Mucosa of gallbladder (tissue), 1 donor: ENCODE data around the gene ITPR3. TPM values are rescaled to one million over a fixed set of nuclear protein-coding genes. Genes with fewer than 3 reads are reported as not detected.
A peak's percentile ranks its signal among the peaks of the same experiment; 100 is the strongest.

Source experiments
- DNase-seq: peaks from one replicate; pipeline ENCODE4 v3.0.0-alpha.2; 2020; ENCODE audit warnings: low spot score
- total RNA-seq: library from RNA; stranded (reverse); gene quantifications from one replicate; pipeline ENCODE4 v1.2.1, GENCODE V29; 2021
- donor health status: DM: no; HTN: no; CAD: no.

The ITPR3 gene
- total RNA-seq = 104 TPM

DNA sequence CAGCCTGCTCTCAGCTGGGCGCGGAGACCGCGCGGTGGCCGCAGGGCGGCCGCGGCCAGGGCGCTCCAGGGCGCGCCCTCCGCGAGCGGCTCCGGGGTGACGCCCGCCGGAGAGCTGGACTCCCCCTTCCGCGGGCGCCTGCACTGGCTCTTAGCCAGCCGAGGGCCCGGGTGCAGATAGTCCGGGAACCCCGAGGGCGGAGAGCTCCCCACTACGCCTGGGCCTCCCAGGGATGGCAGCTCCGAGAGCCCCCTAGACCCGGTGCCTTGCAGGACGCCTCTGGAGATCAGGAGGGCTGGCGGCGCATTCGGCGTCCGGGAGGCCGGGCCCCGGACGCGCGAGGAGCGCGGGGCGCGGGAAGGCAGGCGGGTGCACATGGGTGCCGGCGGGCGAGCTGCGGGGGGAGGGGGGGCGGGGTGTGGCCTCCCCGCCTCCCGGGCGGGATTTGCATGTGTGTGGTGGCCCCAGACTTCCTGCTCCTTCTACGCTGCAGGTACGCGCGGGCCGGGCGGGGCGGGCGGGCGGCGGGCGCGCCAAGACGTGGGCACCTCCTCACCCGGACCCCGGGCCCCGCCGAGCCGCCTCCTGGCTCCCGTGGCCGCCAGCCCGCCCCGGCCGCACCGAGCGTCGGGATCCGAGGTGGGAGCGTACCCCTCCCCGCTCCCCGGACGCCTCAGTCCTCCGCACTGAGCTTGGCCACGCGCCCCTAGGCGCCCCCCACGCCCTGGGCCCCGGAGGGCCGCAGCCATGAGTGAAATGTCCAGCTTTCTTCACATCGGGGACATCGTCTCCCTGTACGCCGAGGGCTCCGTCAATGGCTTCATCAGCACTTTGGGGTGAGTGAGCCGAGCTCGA is at the start of gene ITPR3:
Gene ITPR3 (plus strand): TSS at position 467 of the 855 bp plus-strand sequence. CDS start 281 bp downstream, at position 748.
- DNase-seq = peak; percentile 68

DNA sequence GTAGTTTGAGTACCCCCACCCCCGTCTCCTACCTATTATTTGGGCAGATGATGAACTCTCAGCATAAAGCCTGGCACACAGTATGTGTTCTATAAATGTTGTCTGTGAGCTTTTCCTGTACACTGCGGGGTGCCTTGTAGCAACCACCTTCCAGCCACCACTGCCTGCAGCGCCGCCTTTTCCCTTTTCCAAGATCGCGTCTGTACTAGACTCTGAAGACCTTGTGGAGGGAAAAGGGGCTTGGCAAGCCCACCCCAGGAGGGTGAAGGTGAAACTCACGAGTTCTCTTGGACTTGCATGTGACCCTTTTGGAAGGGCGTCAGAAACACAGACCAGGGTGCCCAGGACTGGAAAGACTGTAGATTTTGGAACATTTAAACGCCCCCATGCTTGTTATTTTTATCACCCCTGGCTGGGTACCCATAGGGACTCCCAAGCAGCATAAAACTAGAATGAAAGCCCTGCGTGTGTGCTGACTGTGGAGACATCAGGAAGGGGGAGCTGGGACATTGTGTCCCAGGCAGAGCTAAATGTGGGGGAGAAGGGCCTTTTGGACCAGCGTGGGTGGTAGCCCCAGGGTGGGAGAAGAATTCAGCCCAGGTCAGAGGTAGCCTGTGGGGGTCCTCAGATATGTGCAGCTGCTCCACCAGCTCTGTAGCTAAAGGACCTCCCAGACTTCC is 49.3 kb upstream of the ITPR3 start:
- no peak for DNase-seq

DNA sequence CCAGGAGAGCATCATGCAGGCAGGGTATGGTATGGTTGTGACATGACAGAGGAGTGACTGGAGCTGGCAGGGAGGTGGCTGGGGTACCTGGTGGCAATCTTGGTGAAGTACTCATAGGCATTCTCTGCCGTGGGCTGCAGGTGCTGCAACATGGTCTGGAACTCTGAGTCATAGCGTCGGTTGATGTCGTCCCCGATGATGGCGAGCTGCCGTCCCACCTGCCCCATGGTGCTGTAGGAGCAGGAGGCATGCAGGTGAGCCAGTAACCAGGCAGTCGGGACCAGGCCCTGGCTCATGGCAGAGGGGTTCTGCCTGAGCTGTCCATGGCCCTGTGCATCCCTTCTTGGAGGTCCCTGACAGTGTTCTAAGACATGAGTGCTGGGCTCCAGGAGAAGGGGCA is 45.9 kb upstream of the ITPR3 start:
- no peak for DNase-seq

DNA sequence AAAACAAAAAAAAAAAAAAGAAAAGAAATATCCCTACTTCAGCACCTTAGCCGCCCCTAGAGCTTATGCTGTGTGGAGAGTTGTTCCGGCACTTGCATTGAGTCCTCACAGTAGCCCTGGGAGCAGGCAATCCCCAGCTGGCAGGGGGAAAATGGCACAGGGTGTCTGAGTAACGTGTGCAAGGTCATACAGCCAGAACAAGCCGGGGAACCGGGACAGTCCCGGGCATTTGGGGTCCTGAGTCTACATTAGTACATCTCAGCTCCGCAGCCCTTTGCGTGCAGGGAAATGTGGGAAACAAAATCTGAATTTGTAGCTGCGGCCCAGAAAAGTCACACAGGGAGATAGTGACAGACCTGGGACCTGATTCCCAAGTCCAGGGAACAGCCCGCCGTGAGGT is 44.5 kb upstream of the ITPR3 start:
- DNase-seq = no peak

DNA sequence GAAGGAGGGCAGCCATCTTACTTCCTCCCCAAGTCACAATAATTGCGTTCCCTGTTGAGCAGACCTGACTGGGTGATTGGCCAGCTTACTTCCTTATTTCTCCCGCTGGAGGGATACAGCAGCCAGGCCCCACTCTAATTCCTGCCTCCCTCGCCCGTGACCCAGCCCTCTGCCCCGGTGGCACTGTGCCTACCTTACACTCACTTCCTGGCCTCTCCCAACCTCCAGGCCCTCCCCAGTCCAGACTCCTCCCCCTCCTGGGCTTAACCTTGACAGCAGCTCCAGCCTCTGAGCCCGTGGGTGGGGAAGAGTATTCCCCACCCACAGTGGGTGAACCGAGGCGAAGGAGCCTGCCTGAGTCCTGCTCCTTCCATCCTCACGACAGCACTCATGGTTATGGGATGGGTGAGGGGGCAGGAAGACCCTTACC is 44.0 kb upstream of the ITPR3 start:
- DNase-seq = peak; percentile 84

DNA sequence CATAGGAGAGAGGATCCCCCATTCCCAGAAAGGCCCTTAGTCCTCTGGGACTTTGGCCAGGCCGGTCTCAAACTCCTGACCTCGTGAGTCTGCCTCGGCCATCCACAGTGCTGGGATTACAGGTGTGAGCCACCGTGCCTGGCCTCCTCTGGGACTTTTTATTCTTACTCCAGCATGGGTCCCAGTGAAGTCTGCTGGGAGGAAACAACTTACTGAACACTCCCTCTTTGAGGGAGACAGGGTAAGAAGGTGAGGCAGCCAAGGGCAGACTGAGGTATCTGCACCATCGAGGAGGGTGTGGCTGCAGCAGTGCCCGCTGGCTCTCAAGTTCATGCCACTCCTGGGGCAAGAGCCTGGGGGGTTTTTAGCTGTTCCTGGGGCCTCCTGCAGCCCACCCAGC is 43.4 kb upstream of the ITPR3 start:
- no peak for DNase-seq

DNA sequence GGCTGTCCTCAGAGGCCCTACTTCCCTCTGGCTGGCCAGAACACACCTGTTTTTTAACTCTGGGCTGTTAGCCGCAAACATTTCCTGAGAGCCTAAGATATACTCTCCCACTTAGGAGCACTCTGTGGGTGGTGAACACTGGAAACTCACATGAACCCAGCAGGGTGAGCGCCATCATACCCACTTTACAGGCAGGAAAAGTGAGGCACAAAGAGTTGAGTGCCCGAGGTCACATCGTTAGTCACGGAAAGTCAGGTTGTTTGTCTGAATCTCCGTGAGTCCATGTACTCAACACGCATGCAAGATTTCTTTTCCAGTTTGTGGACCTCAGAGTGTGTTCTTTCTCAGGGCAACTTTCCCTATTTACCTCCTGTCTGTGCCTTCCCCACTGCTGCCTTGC is 43.0 kb upstream of the ITPR3 start:
- no peak for DNase-seq

DNA sequence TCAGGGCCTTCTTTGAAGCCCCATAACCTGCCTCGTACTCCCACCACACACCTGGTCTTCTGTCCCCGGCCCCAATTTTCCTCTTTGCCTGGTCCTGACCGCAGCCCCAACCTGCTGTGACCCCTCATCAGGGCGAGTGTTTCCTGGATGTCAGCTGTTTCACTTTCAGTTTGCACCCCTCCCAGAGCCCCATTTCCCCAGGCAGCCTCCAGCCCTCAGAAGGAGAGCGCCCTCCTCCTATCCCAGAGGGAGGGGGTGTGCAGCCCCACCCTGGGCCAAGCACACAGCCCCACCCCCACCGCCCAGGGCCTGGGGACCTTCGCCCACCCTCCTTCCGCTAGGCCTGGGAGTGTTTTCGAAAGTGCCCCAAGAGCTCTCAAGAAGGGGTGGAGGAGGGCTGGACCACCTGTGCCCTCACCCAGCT is 42.5 kb upstream of the ITPR3 start:
- DNase-seq = no peak

DNA sequence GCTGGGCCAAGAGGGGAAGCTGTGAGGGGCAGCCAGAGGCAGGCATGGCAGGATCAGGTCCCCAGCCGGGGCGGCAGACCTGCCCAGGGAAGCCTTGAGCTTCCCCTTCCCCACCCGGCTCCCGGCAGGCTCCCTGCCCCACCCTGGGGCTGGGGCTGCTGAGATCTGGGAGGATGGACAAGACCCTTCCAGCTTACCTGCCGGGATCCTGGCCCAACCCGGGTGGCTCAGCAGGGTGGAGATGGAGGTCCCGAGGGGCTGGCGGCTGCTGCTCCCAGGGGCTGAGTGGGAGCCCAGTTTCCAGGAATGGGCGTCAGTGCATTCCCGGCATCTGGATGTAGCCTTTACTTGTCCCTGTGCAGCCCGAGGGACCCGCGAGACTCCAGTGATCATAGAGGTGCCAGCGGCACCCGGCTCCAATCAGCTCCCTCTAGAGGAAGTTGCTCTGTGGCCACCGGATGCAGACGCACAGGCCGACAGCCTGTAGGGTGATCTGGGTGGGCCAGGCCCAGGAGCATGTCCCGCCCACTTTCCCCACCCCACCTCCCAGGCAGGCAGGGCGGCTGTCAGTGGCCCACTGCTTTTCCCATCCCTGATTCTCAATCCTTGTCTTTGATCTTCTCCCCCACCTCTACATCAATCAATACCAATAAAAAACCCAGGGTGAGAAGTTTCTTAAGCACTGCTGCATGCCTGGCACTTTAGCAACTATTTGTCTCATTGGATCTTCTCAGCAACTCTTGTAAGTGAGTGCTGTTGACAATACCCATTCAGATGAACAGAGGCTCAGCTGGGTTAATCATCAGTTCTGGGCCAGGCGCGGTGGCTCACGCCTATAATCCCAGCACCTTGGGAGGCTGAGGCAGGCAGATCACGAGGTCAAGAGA is 41.1 kb upstream of the ITPR3 start, which contains the start of gene BAK1:
Gene BAK1 (minus strand): TSS at position 449 of the 887 bp plus-strand sequence. CDS start 2,672 bp downstream, outside the sequence.
- DNase-seq = peak; percentile 91

DNA sequence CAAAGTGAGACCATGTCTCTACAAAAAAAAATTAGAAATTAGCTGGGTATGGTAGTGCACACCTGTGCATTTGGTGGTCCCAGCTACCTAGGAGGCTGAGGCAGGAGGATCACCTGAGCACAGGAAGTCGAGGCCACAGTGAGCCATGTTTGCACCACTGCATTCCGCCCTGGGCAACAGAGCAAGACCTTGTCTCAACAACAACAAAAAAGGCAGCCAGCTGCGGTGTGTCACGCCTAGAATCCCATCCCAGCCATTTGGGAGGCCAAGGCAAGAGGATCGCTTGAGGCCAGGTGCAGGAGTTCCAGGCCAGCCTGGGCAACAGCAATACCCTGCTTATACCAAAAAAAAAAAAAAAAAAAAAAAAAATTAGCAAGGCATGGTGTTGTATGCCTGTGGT is 39.9 kb upstream of the ITPR3 start:
- no peak for DNase-seq

DNA sequence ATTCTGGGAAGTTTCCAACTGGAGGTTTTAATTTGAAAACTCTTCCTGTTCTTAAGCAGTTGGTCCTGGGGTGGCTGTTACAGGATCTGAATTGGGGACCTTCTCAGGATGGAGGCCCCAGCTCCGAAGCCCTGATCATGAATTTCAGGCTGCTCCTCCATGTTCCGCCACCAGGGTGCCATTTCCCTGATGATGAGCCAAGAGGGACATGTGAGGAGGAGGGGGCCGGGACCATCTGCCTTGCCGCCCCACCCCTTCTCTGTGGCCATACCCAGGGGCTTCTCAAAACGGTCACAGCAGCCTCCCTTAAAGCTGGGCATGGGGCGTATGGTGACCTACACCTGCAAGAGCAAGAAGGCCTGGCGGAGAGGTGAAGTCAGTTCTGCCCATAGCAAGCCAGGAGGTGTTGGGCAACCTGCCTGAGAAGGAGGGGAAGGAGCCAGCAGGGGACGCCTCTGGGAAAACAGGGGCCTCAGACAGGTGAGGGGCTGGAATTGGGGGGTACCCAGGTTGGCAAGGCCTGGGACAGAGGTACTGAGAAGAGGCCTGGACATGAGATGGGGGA is 37.4 kb upstream of the ITPR3 start:
- DNase-seq = no peak

DNA sequence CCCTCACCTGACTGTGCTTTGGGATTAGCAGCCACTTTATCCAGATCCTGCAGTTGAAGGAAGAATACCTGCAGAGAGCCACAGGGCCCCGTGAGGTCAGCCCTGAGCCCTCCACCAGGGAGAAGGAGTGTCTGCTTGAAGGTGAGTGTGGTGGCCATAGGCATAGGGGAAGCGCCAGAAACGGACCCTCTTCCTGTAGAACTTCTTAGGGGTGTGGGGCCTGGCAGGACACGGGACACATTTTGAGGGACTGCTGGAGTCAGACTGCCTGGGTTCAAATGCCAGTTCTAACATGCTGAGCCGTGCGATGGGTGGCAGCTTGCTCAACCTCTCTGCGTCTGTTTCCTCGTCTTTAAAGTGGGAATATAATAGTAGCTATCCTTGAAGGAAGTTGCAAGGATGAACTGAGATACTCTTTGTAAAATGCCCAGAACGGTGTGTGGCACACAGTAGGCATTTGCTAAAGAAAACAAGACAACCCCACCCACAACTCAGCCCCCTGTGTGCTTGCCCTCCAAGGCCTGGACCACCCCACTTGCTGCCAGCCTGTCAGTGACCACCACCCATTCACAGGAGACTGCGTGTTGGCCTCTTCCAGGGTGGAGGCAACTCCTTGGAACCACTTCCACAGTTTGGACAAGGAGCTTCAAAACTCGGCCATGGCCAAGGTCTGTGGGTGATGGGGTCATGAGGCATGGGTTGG is 36.3 kb upstream of the ITPR3 start:
- DNase-seq = no peak

DNA sequence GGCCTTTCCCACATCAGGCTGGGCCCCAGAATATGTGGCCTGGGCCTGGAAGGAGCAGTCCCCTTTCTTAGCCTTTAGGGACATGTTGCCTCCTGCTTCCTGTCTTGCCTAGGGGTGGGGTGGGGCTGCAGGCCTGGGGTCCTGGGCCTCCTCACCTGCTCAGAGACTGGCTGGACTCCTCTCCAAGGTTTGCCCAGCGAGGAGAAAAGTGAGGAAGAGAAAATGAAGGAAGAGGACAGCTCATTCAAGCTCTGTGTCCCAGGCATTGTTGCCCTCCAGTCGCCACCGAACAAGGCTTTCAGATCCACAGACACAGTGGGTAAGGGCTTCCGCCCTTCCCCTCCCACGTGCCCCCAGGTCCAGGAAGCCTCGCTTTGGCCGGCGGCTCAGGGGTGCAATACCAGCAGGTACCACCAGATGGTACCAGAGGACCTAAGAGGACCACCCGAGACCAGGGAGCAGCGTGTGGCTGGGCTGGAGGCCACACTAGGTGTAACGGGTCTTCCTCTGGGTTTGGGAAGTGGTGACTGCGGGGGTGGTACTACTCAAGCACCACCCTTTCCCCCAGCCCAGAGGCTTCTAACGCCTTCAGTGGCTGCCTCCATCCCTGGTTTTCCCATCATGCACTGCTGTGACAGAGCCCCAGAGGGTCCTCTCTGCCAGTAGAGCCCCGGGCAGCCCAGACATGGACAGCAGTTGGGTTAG is 35.6 kb upstream of the ITPR3 start:
- DNase-seq = peak; percentile 82

DNA sequence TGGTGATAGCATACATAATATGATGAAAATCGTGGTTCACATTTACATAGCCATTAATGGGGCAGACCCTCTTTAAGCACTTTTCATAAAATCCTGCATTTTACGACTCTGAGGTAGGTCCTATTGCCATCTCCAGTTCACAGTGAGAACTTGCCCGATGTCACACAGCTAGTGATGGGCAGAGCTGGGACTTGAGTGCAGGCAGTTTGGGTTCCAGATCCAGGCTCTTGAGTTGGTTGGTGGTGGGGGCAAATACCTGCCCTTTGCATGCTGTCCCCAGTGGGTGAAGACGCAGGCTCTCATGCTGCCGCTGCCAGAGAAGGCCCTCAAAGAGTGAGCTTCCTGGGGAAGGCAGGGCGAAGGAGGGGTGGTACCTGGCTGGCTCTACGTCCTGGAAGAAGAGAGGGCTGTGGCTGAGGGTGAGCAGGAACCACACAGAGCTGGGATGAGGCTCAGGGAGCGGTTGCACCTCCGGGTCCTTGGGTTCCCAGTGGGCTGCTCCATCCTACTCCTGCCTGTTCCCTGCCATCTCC is 34.9 kb upstream of the ITPR3 start:
- DNase-seq = no peak

DNA sequence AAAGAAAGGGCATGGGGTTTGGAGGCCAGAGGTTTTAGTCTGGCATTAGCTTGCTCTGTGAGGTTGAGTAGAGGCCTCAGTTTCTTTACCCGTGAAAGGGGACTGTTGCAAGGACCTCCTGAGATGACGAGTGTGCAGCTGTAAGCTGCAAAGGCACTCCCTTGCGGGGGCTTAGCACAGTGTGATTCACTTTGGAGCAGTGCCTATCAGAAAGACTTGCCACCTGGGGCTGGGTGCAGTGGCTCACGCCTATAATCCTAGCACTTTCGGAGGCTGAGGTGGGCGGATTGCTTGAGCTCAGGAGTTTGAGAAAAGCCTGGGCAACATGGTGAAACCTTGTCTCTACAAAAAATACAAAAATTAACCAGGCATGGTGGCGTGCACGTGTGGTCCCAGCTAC is 33.6 kb upstream of the ITPR3 start:
- no peak for DNase-seq

DNA sequence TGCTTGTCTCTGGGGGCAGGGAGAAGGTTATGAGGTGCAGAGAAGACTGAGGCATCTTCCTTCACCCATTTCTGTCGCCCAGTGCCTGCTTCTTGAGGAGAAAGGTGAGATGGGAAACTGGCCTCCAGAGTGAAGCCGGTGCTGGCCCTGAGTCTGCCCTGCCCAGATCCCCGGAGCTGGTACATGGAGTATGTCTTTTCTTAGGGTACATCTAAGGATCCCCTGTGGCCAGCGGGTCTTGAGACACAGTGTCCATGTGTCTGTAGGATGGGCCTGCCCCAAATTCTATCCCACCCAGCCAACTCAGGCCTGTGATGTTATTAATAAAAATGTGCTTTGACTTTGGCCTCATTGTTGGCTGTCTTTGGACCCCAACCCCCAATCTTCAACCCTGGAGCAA is 32.2 kb upstream of the ITPR3 start:
- no peak for DNase-seq

DNA sequence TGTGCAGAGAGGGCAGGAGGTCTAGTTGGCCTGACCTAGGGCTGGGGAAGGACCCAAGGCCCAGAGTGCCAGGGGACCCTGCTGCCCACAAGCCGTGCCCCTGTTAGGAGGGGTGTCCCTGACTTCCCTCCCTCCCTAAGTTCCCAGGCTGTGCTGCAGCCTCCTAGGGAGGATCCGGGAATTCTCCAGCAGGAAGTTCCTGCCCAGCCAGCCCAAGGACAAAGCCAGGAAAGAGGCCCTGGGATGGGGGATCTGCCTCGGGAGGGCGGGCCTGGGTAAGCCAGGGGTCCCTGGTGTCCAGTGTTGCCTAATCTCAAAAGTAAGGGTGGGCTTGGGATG is 31.8 kb upstream of the ITPR3 start:
- no peak for DNase-seq

DNA sequence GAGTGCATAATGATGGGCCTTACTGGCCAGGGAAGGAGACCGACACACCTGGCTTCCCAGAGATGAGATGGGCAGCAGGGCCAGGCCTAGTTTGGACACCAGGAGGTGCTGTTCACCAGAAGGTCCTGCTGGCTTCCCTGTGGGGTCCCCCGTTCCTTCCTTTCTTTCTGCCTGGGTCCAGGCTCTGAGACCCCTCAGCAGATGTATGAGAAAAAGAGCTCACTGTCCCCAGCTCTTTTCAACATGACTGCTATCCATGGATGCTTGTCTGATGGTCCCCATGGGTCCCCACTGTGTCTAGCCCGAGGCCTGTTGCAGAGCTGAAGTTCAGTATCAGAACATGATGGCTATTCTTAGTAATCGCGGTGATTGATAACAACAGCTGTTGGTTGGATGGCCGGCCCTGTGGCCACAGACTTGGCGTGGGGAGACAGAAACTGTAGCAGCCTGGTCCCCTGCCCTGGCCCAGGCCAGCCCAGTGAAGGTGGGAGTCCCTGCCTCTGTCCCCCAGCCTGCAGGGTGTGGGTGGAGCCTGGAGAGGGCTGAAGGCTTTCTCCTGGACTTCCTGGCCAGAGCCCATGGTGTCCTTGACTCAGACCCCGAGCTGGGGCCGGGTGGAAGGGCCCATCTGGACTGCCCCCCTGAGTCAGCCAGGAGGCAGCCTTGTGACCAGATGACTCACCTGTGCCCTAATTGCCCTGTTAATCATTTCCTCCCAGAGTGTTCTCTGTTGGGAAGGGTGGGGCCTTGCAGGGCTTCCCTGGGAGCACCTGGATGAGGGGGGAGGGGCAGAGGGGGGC is 31.2 kb upstream of the ITPR3 start:
- DNase-seq = peak; percentile 74

DNA sequence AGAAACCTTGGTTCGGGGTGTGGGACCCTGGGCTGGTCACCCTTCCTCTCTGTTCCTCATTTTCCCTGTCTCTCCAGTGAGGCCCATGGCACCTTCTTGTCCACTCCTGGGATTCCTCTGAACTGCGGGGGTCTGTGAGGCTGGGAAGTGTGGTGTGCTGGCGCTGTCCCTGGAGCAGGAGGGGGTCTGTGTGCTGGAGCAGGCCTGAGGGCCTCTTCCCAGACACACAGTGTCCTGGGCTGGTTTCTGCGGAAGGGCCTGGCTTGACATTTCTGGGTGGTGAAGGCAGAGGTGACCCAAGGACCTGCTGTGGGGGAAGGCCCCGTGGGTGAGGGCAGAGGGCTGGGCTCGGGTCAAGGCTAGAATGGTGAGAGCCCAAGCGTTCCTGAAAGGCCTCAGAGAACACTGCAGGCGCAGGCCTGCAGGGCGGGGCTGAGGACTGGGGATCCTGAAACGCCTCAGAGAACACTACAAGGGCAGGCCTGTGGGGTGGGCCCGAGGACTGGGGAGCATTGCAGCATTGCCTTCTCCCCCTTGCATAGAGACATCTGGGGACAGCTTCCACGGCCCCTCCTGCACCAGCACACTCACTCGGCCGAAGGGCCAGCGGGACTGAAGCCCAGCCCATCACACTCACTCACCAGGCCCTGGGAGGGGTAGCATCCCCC is 30.5 kb upstream of the ITPR3 start:
- no peak for DNase-seq
